SU-DHL-6 (cell line): ENCODE measurements around the gene DNAJC28.

ENCODE experiments used
- H2AFZ ChIP-seq: fragments of 200-600 bp; sonication (generic); 2 replicates; pipeline ENCODE4 v1.6.1; 2014; ENCODE audit warnings: low read depth, mild to moderate bottlenecking, moderate library complexity, mixed read lengths, antibody characterized with exemption, low read length; ENCODE audit not compliant: severe bottlenecking
- H3F3A ChIP-seq: fragments of 200-600 bp; shearing (Covaris generic); 2 replicates; pipeline ENCODE4 v1.6.0; 2016; ENCODE audit warnings: antibody characterized with exemption, mild to moderate bottlenecking; ENCODE audit not compliant: insufficient read depth
- H3K27ac ChIP-seq: fragments of 200-600 bp; sonication (generic); 2 replicates; pipeline ENCODE4 v1.5.1; 2016; ENCODE audit warnings: low read depth, mild to moderate bottlenecking, low read length, moderate library complexity, mixed read lengths
- H3K27me3 ChIP-seq: fragments of 200-600 bp; sonication (generic), shearing (Covaris generic); 2 replicates; pipeline ENCODE4 v1.6.0; 2014; ENCODE audit warnings: mild to moderate bottlenecking, low read length
- H3K36me3 ChIP-seq: fragments of 200-600 bp; sonication (generic); 2 replicates; pipeline ENCODE4 v1.6.1; 2014; ENCODE audit warnings: mild to moderate bottlenecking, low read length, mixed read lengths
- H3K4me2 ChIP-seq: fragments of 300-600, 200-600 bp; shearing (Covaris generic), sonication (generic); 2 replicates; pipeline ENCODE4 v1.6.0; 2014; ENCODE audit warnings: low read length, low read depth, mild to moderate bottlenecking; ENCODE audit not compliant: poor library complexity, severe bottlenecking
- H3K4me3 ChIP-seq: fragments of 200-600 bp; sonication (generic); 2 replicates; pipeline ENCODE4 v1.5.1; 2014; ENCODE audit warnings: antibody characterized with exemption, low read length, mild to moderate bottlenecking, mixed read lengths; ENCODE audit not compliant: insufficient read depth, poor library complexity, severe bottlenecking
- H3K79me2 ChIP-seq: fragments of 200-600 bp; sonication (generic); 2 replicates; pipeline ENCODE4 v1.6.1; 2014; ENCODE audit warnings: mild to moderate bottlenecking, low read length, moderate library complexity; ENCODE audit not compliant: insufficient read depth
- H3K9ac ChIP-seq: fragments of 200-600 bp; sonication (generic); 2 replicates; pipeline ENCODE4 v1.7.0; 2014; ENCODE audit warnings: mild to moderate bottlenecking, low read length
- H3K9me2 ChIP-seq: fragments of 200-600 bp; sonication (generic); replicated peaks from 2 replicates; pipeline ENCODE4 v1.6.1; 2014; ENCODE audit warnings: low read length; ENCODE audit not compliant: insufficient read depth
- H3K9me3 ChIP-seq: fragments of 200-600 bp; sonication (generic); 2 replicates; pipeline ENCODE4 v1.6.1; 2014; ENCODE audit warnings: low read length, mixed read lengths; ENCODE audit not compliant: insufficient read depth
- H4K20me1 ChIP-seq: fragments of 200-600 bp; sonication (generic); 2 replicates; pipeline ENCODE4 v1.6.1; 2014; ENCODE audit warnings: low read depth, mild to moderate bottlenecking, antibody characterized with exemption, low read length, moderate library complexity, mixed read lengths
- CTCF ChIP-seq: fragments of 200-600 bp; sonication (generic); IDR thresholded peaks from one replicate; pipeline ENCODE4 v1.5.1; 2017; ENCODE audit warnings: antibody characterized with exemption, mild to moderate bottlenecking, low read length, moderate library complexity; ENCODE audit not compliant: insufficient read depth, poor library complexity, severe bottlenecking
- EZH2phosphoT487 ChIP-seq: fragments of 200-600 bp; sonication (generic), shearing (Covaris generic); conservative IDR thresholded peaks from 2 replicates; pipeline ENCODE4 v1.6.1; 2018; ENCODE audit warnings: mild to moderate bottlenecking, antibody characterized with exemption, low read length, moderate library complexity, mixed read lengths

The DNAJC28 gene

DNA sequence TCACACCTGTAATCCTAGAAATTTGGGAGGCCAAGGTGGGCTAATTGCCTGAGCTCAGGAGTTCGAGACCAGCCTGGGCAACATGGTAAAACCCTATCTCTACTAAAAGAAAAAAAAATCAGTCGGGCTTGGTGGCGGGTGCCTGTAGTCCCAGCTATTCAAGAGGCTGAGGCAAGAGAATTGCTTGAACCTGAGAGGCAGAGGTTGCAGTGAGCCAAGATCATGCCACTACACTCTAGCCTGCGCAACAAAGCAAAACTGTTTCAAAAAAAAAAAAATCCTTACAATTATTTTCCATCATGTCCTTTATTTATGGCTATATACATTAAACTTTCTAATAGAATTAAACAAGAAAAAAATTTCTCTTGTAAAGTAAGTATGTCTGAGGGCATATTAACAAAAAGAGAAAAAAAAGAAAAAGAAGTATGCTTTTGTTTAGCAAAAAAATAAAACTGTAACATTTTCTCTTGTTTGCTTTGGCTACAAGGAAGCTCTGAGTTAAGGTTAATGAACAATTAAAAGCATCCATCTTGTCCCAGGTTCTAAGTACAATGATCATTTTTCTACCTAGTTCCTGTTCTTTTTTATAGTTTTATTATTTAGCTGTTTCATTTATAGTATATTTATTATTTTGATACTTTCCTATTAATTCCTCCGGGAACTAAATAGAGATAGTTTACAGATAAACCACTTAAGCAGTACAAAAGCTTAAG is 29.8 kb downstream of the DNAJC28 start:
- no peaks in the 10 kb centered on the region; the same call in 1 of the 2 replicates for H4K20me1 ChIP-seq
- no peaks in the 10 kb centered on the region for H3K27me3 ChIP-seq
- TF ChIP-seq CTCF, result no peak
- TF ChIP-seq EZH2phosphoT487, result no peak
- H3K9me2 ChIP-seq, result no peaks in the 10 kb centered on the region
- H3K36me3 ChIP-seq, result peaks cover 14% of the 10 kb centered on the region; the same call in 1 of the 2 replicates
- H3K4me2 ChIP-seq, result no peak overlapping the region
- H3K9me3 ChIP-seq, result no peaks in the 10 kb centered on the region
- no peak overlapping the region for H3K27ac ChIP-seq
- no peak overlapping the region for H3K9ac ChIP-seq
- H3K4me3 ChIP-seq, result no peak overlapping the region
- peaks cover 14% of the 10 kb centered on the region; the same call in 1 of the 2 replicates for H3F3A ChIP-seq
- H3K79me2 ChIP-seq, result no peaks in the 10 kb centered on the region
- no peak overlapping the region for H2AFZ ChIP-seq

- Histone ChIP-seq H3K36me3 (0 out of 2 replicates have a peak, but pooled peaks cover 2% of the 10 kb centered on the region), H3F3A (peaks cover 3% of the 10 kb centered on the region; the same call in 1 of the 2 replicates), H3K4me3 (no peak overlapping the region), H3K9me2 (no peaks in the 10 kb centered on the region), H3K79me2 (no peaks in the 10 kb centered on the region), H3K9ac (no peak overlapping the region), H3K4me2 (no peak overlapping the region), H3K27ac (no peak overlapping the region), H4K20me1 (no peaks in the 10 kb centered on the region), H3K27me3 (no peaks in the 10 kb centered on the region), H3K9me3 (no peaks in the 10 kb centered on the region), H2AFZ (no peak overlapping the region)
- TF ChIP-seq CTCF (no peak), EZH2phosphoT487 (no peak)
Measured at GRCh38 chr21:33458861-33459260, 32.7 kb downstream of the DNAJC28 start.

GRCh38 chr21:33455686-33456446 is 35.6 kb downstream of the DNAJC28 start:
- Histone ChIP-seq H3K79me2 (no peaks in the 10 kb centered on the region), H4K20me1 (no peaks in the 10 kb centered on the region), H2AFZ (no peak overlapping the region), H3F3A (no peaks in the 10 kb centered on the region; the same call in 1 of the 2 replicates), H3K9me2 (no peaks in the 10 kb centered on the region), H3K27me3 (no peaks in the 10 kb centered on the region), H3K9me3 (no peaks in the 10 kb centered on the region), H3K36me3 (0 out of 2 replicates have a peak, but pooled peaks cover 2% of the 10 kb centered on the region), H3K4me3 (no peak overlapping the region), H3K27ac (no peak overlapping the region), H3K9ac (no peak overlapping the region), H3K4me2 (no peak overlapping the region)
- TF ChIP-seq EZH2phosphoT487, result no peak

DNA sequence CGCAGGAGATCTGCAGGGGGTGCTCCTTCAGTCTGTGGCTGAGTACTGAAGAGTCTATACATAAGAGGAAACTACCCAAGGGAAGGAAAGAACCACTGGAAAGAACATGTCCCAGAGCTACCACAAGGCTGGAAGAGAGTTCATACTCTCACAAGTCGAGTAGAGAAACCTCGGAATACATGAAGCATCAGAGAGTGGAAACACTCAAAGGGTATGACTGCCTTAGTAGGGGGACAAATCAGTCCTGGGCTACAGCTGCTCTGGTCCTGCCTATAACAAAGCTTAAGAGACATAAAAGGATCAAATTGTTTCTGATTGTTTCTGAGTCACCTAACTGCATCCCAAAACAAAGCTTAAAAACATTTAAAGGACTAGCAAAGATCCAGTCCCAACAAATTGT is 39.2 kb downstream of the DNAJC28 start:
- H3K27ac ChIP-seq, result no peak overlapping the region
- no peaks in the 10 kb centered on the region for H3K79me2 ChIP-seq
- no peak overlapping the region for H3K9ac ChIP-seq
- no peaks in the 10 kb centered on the region; the same call in 1 of the 2 replicates for H3F3A ChIP-seq
- H3K36me3 ChIP-seq, result 0 out of 2 replicates have a peak, but pooled peaks cover 2% of the 10 kb centered on the region
- no peak overlapping the region for H2AFZ ChIP-seq
- no peaks in the 10 kb centered on the region for H3K27me3 ChIP-seq
- no peaks in the 10 kb centered on the region for H3K9me2 ChIP-seq
- no peak overlapping the region for H3K4me2 ChIP-seq
- no peak for TF ChIP-seq CTCF
- no peak for TF ChIP-seq EZH2phosphoT487
- no peaks in the 10 kb centered on the region for H3K9me3 ChIP-seq
- H3K4me3 ChIP-seq, result no peak overlapping the region
- H4K20me1 ChIP-seq, result no peaks in the 10 kb centered on the region
